GM23338 (cell line): ENCODE data around the gene ZFYVE28.

Experiments
- CREB1 ChIP-seq: fragments of 250-450 bp; sonication (Bioruptor Pico); IDR thresholded peaks from 2 replicates; pipeline ENCODE4 v1.5.0; 2020; ENCODE audit warnings: low read depth, mild to moderate bottlenecking, moderate library complexity
- EZH2 ChIP-seq: fragments of 200-600 bp; sonication (generic); IDR thresholded peaks from one replicate; pipeline ENCODE4 v1.8.0; 2017; ENCODE audit warnings: antibody characterized with exemption, mild to moderate bottlenecking, low read depth; ENCODE audit not compliant: unreplicated experiment
- EZH2phosphoT487 ChIP-seq: fragments of 200-600 bp; sonication (generic); IDR thresholded peaks from one replicate; pipeline ENCODE4 v1.8.1; 2018; ENCODE audit warnings: antibody characterized with exemption; ENCODE audit not compliant: unreplicated experiment
- POLR2AphosphoS5 ChIP-seq: IDR thresholded peaks from 2 replicates; pipeline ENCODE4 v1.6.1; 2016; ENCODE audit warnings: antibody characterized with exemption, low read depth
- TF ChIP-seq, protein P1 (sequence below), 2 experiments: fragments of 200-600 bp in 1 of 2; sonication (generic) in 1 of 2; conservative IDR thresholded peaks; 2 replicates each; pipeline versions ENCODE4 v1.5.1 to v1.6.1; 2016 to 2017; ENCODE audit warnings: antibody characterized with exemption in 2 of 2, low read depth in 2 of 2, mild to moderate bottlenecking in 2 of 2, moderate library complexity in 1 of 2

DNA sequence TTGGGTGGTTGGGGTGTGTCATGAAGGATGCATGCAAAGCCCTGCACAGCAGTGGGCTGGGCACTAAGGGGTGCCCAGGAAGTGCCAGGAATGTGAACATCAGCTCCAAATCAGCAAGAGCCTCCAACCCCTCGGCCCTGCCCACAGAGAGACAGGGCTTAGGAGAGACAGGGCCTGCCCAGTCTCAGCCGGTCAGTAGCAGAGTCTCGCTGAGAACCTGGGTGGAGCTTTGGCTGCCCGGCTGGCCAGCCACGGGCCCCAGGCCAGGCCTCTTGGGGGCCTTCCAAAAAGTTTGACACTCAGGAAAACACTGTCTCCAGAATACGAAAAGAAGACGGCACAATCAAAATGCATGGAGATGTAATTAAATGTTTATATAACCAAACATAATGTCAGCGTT lies 152.3 kb downstream of the ZFYVE28 start:
- TF ChIP-seq, protein P1, sequence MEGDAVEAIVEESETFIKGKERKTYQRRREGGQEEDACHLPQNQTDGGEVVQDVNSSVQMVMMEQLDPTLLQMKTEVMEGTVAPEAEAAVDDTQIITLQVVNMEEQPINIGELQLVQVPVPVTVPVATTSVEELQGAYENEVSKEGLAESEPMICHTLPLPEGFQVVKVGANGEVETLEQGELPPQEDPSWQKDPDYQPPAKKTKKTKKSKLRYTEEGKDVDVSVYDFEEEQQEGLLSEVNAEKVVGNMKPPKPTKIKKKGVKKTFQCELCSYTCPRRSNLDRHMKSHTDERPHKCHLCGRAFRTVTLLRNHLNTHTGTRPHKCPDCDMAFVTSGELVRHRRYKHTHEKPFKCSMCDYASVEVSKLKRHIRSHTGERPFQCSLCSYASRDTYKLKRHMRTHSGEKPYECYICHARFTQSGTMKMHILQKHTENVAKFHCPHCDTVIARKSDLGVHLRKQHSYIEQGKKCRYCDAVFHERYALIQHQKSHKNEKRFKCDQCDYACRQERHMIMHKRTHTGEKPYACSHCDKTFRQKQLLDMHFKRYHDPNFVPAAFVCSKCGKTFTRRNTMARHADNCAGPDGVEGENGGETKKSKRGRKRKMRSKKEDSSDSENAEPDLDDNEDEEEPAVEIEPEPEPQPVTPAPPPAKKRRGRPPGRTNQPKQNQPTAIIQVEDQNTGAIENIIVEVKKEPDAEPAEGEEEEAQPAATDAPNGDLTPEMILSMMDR (conservative IDR thresholded peaks at IDR 0.05; ENCODE audit: low read depth in 2 of 2): no peak
- no peak for TF ChIP-seq CREB1
- TF ChIP-seq EZH2: no peak
- no peak for TF ChIP-seq EZH2phosphoT487
- no peak for TF ChIP-seq POLR2AphosphoS5
